DMS153 (cell line): ENCODE results near the gene SIGLEC10.
"Not testable (repeated sequence)": the region's sequence is repeated elsewhere in the genome, so short reads cannot be mapped to it uniquely, and the experiment has no call there.

Source experiments
- DNase-seq: peaks from one replicate; lab custom pipeline; 2025; lab: John Stamatoyannopoulos, UW

SIGLEC10 gene, protein sequence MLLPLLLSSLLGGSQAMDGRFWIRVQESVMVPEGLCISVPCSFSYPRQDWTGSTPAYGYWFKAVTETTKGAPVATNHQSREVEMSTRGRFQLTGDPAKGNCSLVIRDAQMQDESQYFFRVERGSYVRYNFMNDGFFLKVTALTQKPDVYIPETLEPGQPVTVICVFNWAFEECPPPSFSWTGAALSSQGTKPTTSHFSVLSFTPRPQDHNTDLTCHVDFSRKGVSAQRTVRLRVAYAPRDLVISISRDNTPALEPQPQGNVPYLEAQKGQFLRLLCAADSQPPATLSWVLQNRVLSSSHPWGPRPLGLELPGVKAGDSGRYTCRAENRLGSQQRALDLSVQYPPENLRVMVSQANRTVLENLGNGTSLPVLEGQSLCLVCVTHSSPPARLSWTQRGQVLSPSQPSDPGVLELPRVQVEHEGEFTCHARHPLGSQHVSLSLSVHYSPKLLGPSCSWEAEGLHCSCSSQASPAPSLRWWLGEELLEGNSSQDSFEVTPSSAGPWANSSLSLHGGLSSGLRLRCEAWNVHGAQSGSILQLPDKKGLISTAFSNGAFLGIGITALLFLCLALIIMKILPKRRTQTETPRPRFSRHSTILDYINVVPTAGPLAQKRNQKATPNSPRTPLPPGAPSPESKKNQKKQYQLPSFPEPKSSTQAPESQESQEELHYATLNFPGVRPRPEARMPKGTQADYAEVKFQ

DNA sequence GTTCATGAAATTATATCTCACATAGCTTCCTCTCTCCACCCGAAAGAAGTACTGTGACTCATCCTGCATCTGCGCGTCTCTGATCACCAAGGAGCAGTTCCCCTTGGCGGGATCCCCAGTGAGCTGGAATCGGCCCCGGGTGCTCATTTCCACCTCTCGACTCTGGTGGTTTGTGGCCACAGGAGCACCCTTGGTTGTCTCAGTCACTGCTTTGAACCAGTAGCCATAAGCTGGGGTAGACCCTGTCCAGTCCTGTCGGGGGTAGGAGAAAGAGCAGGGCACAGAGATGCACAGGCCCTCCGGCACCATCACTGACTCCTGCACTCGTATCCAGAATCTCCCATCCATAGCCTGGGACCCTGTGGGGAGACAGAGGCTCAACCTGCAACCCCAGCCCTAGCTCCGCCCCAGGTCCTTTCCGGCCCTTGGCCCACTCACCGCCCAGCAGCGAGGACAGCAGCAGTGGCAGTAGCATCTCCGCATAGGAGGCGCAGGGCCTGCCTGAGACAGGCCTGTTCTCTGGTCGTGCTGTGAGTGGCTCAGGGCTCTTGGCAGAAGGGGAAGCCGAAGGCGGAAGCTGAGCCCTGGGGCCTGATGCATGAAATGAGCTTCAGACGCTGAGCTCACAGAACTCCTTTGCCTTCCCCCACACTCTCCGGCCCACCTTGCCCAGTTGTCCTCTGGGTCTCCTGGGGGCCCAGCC is at the start of gene SIGLEC10:
Gene SIGLEC10 (minus strand): TSS at position 536 of the 703 bp plus-strand sequence. CDS start 61 bp downstream, at position 475.
- no peak for DNase-seq

DNA sequence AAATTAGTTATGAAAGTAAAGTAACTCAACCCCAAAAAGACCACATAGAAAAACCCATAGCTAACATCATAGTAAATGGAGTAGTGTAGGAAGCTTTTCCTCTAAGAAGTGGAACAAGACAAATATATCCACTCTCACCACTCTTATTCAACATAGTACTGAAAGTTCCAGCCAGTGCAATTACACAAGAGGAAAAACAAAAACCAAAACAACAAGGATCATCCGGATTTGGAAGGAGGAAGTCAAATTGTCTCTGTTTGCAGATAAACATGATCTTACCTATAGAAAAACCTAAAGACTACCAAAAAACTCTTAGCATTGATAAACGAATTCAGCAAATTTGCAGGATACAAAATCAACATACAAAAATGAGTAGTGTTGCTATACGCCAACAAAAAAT is 49.3 kb upstream of the SIGLEC10 start:
- DNase-seq: no peak

DNA sequence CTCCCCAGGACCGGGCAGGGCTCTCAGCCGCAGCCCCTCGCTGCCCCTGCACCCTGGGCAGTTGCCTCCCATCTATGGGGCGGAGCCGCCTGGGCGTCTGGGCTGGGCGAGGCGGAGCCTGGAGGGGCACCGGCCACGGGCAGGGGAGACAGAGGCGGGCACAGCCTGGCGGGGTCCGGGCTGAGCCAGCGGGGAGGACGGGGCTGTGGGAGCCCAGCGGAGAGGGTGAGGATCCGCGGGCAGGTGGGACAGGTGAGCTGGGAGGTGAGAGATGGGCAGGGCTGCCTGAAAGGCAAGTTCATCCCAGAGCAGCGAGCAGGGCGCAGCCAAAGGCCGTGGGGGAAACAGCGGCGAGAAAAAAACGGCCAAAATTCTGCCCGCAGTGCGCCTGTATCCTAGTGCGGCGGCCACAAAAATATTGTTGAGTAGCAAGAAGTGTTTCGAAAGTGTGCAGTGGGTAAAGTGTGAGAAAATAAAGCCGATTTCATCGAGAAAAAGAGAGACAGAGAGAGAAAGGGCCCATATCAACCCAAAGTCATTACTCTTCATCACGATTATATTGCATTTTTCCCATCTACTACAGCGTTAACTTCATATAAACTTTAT is 46.6 kb upstream of the SIGLEC10 start:
- DNase-seq: not testable (repeated sequence)

DNA sequence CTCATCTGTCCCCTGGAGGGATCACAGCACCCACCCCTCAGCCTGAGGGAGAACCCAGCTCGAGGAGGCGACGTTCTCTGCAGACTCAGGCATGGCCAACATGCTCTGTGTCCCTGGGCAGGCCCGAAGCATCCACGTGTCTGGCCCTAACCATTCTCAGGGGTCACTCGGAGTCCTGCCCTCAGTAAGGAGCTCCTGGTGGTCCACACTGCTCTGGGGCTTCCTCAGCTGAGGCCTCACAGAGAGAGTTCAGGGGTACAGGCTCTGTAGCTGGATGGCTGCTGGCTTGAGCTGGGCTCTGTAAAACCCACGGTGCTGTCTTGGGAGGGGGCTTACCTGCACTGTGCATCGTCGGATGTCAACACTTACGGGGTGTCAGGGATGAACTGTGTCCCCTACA is 45.2 kb upstream of the SIGLEC10 start:
- no peak for DNase-seq

DNA sequence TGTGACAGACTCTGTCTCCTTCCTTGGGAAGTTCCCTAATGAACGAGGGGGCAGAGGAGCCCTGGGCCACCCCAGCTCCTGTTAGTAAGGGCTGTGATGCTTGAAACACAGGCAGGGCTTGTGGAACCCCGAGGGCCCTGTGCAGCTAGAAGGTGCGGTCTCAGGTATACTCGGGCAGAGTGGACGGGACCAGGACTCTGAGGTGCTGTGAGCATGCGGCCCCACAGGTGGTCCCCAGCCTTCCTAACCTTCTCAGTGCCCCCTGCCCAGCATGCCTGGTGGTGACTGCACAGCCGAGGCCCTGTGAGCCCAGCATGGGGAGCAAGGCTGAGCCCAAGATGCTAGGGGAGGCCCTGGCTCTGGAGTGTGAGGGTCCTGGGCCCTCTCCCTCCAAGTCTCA is 44.8 kb upstream of the SIGLEC10 start:
- no peak for DNase-seq

DNA sequence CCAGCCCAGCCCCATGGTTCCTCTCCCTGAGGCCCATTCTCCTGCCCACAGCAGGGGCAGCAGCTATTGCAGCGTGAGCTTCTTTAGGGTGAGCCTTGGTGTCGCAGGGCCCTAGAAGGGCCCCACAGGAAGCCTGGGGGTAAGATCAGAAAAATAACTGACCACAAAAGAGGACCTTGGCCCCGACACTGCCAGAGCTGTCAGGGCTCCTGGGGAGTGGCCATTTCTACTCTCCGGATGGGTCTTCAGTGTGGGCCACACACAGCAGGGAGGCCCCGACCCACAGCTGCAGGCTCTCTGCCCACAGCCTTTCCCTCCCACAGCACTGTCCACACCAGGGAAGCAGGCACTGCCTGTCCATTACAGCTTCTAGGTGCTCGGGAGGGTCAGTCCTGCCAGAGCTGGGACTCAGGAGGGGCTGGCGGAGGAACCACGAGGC is 44.3 kb upstream of the SIGLEC10 start:
- DNase-seq: no peak

DNA sequence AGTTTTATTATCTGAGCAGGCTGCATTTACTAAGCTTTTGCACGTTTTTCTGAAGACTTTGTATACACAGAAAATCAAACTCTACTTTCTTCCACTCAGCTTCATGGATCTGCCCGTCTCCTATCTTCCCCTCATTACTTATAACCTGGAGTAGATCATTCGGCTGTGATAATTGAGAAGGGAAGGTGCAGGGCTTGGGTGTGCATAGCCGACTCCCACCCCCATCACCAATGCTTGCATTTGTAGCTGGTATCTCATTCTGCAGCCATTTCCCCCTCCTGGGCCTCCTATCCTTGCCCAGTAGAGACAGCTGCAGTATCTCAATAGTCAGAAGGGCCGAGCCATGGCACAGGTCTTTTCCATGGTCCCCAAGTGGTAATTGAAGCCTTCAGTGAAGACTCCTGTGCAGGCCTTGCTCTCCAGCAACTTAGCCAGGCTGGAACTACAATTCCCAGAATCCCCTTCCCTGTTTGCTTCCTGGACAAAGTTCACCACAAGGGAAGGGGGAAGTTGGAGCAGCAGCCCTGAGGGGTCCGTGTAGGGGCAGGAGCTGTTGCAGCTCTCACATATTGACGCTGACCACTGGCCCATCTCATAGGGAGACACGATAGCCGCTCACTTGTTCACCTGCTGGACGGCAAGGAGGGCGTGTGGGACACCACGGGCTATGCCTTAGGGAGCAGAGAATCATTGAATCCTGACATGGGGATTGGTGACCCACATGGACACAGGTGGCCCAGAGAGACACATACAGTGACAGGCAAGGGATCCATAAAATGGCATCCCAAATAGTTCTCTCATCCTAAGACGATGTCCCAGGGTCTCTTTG is 42.9 kb upstream of the SIGLEC10 start:
- DNase-seq: no peak

DNA sequence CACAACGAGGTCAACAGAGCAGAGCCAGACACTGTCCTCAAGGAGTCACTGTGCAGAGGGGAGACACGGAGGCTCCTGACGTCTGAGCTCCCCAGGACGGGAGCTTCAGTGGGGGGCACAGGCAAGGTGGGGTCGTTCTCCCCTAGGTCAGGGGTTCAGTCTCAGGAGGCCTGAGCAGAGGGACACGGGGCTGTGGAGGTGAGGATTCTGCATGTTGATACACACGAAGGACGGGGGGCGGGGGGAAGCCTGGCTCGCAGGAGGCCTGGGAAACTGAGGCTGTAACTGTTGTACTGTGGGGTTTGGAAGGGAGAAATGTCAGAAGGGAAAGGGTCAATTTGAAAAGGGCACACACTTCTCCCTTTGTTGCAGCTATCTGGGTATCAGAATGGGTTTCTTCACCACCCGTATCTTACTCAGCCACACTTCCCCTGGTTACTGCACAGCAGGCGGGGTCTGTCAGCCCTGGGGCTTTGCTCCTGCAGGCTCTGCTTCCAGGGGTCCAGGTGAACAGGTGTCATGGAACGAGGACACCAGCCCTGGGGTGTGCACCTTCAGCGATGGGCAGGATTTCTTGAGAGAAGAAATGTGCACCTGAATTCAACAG is 41.6 kb upstream of the SIGLEC10 start:
- no peak for DNase-seq

DNA sequence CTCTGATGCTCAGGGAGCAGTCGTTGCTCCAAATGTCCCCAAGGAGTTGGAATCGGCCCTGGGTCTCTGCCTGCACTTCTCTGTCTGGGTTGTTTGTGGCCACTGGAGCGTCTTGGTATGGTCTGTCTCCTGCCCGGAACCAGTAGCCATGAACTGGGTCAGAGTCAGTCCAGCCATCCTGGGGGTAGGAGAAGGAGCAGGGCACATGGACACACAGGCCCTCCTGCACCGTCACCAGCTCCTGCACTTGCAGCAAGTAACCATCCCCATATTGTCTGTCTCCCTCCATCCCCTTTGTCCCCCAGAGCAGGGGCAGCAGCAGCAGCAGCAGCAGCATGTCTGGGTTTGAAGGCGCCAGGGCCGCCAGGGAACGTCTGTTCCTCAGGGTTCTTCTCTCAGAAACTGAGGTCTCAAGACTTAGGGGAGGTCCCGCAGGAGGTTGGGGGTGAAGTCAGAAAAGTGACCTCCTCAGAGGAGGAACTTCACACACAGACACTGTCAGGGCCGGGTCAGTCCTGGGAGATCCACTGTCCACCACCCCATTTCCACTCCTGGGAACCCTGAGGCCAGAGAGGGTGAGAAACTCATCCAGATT is 40.7 kb upstream of the SIGLEC10 start, which contains the start of gene SIGLEC8:
Gene SIGLEC8 (minus strand): TSS at position 404 of the 595 bp plus-strand sequence. CDS start 67 bp downstream, at position 337.
- no peak for DNase-seq

DNA sequence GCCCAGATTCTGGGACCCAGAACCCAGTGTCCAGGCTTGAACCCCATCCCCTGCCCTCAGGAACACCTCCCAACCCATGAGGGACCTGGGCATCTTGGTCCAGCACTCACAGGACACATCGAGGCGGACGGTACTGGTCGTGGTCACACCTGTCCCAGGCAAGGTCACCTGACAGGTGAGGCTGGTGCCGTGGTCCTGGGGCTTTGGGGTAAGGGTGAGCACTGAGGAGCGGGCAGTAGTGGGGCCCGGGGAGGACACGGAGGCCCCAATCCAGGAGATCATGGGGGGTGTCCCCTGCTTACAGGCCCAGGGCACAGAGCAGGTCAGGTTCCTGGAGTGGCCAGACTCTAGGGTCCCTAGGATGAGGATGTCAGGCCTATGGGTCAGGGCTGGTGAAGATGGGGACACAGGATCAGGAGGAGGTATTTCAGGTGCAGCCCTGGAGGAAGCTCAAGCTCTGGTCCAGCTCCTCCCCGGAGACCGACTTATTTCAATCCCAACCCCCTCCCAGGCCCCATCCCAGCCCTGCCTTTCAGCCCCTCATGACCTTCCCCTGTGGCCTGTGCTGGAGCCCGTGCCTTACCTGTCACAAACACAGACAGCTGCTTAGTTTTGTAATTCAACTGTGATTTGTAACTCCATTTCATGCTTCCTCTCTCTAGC is 40.0 kb upstream of the SIGLEC10 start:
- no peak for DNase-seq

DNA sequence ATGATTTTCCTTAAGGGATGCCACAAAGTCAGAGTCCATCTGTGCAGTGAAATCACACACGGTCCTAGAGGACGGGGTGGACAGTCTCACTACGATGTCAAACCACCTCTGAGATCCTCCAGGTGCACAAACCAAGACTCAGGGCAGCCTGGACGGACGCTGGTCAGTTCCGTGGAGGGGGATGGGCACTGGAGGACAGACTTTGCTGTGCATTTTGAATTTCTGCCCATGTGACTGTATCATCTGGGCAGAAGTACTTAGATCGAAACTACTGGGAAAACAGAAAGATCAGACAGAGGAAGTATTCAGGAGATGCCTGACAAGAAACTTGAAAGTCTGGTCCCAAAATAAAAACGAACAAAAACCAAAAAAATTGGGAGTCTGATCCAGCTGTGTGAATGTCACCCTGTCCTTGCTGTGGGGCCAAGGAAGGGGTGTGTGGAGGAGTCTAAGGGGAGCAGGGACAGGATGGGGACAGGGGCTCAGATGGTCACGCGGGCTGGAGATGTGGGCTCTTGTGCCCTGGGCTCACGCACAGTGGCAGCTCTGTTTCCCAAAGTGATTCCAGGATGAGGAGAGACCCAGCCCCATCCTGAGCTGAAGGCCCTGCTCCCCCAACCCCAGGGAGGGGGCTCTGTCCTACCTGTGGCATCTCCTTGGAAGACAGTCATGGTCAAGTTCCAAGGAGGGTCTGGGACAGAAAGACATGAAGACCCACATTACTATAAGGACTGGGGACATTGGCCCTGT is 39.3 kb upstream of the SIGLEC10 start:
- DNase-seq: no peak

DNA sequence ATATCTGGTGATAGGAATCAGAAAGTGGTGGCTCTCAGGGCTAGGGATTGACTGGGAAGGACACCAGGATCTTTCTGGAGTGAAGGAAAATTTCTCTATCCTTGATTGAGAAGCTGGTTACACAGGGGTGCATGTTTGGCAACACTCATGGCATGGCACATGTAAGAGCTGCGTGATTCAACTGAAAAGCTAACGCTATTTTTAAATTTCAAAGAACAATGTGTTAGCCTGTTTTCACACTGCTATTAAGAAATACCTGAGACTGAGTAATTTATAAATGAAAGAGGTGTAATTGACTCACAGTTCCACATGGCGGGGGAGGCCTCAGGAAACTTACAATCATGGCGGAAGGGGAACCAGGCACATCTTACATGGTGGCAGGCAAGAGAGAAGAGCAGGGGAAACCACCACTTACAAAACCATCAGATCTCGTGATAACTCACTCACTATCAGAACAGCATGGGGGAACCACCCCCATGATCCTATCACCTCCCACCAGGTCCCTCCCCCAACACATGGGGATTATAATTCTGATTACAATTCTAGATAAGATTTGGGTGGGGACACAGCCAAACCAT is 33.4 kb upstream of the SIGLEC10 start:
- no peak for DNase-seq

DNA sequence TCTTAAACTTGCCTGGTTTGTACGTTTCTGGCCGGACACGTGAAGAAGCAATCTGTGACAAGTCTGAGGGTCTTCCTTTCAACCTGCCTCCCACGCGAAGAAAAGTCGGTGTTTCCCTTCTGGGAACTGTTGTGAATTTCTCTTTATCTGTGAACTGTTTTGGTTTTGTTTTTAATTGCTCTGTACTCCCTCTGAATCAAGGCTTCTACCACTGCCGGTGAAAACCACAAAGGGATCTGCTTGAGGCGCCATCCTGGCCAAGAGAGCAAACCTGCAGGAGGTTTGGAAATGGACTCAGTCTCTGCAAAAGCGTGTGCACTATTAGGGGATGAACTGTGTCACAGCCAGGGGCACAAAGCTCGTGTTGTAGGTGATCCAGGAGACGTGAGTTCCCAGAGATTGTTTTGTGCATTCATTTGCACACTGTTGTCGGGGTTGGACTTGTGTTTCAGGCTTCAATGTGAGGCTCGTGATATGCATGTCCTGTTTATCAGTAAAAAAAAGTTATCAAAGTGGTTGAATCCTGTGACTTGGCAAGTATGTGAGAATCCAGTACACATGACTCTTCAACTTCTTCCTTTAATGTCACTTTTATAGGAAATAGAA is 31.1 kb upstream of the SIGLEC10 start:
- DNase-seq: no peak

DNA sequence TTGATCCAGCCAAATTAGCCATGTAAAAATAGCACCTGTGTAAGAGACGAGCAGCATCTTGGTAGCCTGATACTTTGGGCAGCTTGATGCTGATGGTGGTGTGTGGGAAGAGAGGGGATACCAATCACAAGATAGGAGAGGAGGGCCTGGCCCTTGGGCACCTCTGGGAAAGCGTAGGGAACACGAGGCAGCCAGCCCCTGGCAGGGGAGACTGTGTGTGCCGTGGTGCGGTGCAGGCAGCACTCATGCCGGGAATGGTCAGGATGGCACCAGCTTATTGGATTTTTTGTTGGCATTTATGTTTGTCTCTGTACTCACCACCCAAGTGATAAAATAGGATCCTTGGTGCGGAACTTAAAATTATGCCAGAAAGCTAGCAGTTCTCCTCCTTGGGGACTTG is 30.6 kb upstream of the SIGLEC10 start:
- DNase-seq: no peak

DNA sequence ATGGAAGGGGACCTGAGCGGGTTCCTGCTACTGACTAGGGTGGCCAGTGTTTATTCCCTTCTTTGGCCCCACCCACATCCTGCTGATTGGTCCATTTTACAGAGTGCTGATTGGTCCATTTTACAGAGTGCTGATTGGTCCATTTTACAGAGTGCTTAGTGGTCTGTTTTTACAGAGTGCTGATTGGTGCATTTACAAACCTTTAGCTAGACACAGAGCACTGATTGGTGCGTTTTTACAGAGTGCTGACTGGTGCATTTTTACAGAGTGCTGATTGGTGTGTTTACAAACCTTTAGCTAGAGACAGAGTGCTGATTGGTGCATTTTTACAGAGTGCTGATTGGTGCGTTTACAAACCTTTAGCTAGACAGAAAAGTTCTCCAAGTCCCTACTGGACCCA is 30.1 kb upstream of the SIGLEC10 start:
- not testable (repeated sequence) for DNase-seq

DNA sequence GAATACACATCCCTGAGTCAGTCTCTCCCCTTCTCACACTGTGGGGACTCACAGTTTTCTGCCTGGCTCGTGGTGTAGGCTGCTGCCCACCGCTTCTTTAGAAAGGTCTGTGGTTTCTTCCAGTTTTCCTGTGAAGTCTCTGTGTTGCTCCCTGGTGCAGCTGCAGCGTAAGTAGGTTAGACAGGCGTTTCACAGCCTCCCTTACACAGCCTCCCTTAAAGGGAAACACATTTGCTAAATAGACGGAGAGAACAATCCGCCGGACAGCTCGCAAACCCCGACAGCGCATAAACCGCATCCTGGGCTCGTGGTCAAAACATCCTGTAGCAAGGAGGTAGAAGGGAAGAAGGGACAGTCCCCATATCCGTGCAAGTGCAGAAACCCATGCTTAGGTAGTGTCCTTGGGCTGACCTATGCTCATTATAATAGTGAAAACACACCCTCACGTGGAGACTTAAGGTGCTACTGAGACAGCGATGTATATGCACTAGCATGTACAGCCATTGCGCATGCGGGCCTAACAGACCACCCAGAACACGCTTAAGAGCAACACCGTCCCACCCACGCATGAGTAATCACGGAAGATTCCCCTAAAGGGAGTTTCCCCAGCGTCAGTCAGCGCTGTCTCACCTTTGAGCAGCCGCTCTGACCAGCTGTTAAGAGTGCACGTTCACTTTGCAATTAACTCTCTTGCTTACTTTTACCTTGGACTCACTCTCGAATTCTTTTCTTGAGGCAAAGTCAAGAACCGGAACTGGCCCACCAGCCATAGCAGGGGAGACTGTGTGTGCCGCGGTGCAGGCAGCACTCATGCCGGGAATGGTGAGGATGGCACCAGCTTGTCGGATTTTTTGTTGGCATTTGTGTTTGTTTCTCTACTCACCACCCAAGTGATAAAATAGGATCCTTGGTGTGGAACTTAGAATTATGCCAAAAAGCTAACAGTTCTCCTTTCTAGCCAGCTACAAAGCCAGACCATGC is 24.3 kb upstream of the SIGLEC10 start:
- DNase-seq: no peak

DNA sequence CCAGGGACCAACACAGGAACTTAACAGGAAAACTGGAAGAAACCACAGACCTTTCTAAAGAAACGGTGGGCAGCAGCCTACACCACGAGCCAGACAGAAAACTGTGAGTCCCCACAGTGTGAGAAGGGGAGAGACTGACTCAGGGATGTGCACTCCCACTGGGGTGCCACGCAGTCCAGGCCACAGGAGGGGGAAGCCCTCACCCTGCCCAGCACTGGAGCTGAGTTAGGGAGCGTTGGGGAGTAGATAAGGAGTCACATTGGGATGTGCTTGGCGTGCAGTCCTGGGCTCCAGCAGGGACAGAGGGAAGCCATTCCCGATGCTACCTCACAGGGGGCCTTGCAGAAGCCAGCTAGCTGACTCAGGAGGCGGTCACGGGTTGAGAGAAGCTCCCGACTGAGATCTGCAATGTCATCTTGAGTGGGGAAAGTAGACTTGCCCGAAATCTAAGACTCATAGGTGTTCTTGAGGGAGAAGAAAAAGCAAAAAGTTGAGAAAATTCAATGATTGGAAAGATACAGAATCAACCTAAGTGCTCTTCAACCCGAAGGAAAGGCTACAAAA is 23.5 kb upstream of the SIGLEC10 start:
- DNase-seq: no peak
